HFF-Myc (cell line): Measurements from ENCODE around the gene MAP3K15.
"Not testable (repeated sequence)": the region's sequence is repeated elsewhere in the genome, so short reads cannot be mapped to it uniquely, and the experiment has no call there.

ENCODE experiments used
- DNase-seq: peaks from one replicate; pipeline ENCODE4 v3.0.0-alpha.2; 2011; ENCODE audit warnings: low read depth; ENCODE audit errors: extremely low read depth
- H3K4me3 ChIP-seq: replicated peaks from 2 replicates; pipeline ENCODE4 v1.5.1; 2011; ENCODE audit warnings: low read depth, mild to moderate bottlenecking, control low read depth, low read length
- TF ChIP-seq, protein P1 (sequence below): IDR thresholded peaks from 2 replicates; pipeline ENCODE4 v1.5.1; 2012; ENCODE audit warnings: mild to moderate bottlenecking, low read depth, low read length, control low read depth; ENCODE audit errors: missing control alignments

MAP3K15 gene

DNA sequence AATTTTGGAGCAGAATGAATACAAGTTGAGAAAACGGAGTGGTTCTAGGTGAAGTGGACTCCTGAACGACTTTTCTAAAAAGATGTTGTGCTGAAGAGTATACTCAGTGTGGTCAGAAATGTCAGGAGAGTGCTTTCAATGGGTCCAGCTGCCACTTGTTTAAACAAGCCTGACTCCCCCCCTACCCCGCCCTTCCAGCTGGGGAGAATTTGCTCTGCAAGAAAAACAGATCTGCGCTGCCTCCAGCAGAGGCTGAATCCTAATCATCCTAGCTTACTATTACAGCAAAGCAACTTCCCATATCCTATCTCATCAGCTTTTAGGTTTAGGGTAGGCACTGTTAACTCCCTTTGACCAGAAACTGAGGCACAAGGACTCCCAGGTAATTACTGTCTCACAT, 1.9 kb downstream of the MAP3K15 start:
- no peak overlapping the region for H3K4me3 ChIP-seq
- TF ChIP-seq, protein P1, sequence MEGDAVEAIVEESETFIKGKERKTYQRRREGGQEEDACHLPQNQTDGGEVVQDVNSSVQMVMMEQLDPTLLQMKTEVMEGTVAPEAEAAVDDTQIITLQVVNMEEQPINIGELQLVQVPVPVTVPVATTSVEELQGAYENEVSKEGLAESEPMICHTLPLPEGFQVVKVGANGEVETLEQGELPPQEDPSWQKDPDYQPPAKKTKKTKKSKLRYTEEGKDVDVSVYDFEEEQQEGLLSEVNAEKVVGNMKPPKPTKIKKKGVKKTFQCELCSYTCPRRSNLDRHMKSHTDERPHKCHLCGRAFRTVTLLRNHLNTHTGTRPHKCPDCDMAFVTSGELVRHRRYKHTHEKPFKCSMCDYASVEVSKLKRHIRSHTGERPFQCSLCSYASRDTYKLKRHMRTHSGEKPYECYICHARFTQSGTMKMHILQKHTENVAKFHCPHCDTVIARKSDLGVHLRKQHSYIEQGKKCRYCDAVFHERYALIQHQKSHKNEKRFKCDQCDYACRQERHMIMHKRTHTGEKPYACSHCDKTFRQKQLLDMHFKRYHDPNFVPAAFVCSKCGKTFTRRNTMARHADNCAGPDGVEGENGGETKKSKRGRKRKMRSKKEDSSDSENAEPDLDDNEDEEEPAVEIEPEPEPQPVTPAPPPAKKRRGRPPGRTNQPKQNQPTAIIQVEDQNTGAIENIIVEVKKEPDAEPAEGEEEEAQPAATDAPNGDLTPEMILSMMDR: no peak
- no peak for DNase-seq

DNA sequence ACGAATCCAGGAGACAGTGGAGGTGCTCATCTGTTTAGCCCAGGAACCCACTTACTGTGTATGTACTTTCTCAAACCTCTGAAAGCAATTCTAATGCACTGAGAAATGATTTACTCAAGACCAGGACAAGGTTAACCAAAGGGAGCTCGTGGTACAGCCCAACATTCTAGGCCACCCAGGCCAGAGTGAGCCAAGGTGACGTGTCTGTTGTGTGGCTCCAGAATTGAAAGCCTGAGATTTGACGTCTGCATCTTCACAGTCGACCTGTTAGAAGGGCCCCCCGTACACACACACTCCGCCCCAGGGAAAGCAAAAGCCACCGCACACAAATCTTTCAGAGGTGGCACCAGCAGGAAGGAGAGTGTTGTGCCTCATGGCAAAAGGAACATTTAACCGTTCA, 2.3 kb downstream of the MAP3K15 start:
- TF ChIP-seq, protein P1: no peak
- no peak for DNase-seq
- no peak overlapping the region for H3K4me3 ChIP-seq

DNA sequence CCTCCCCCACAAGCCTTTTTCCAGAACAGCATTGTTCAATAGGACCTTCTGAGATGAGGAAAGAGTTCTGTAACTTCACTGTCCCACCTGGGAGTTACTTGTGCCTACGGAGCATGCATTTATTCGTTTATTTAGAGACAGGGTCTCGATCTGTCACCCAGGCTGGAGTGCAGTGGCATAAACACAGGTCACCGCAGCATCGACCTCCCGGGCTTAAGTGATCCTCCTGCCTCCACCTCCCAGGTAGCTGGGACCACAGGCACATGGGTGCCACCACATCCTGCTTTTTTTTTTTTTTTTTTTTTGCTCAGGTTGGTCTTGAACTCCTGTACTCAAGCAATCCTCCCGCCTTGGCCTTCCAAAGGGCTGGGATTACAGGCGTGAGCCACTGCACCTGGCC, 2.9 kb downstream of the MAP3K15 start:
- no peak overlapping the region for H3K4me3 ChIP-seq
- no peak for DNase-seq
- TF ChIP-seq, protein P1: no peak

DNA sequence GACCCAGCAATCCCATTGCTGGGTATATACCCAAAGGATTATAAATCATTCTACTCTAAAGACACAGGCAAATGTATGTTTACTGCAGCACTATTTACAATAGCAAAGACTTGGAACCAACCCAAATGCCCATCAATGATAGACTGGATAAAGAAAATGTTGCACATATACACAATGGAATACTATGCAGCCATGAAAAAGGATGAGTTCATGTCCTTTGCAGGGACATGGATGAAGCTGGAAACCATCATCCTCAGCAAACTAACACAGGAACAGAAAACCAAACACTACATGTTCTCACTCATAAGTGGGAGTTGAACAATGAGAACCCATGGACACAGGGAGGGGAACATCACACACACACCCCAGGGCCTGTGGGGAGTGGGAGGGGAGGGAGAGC, 3.5 kb downstream of the MAP3K15 start:
- H3K4me3 ChIP-seq, DNase-seq: not testable (repeated sequence)

DNA sequence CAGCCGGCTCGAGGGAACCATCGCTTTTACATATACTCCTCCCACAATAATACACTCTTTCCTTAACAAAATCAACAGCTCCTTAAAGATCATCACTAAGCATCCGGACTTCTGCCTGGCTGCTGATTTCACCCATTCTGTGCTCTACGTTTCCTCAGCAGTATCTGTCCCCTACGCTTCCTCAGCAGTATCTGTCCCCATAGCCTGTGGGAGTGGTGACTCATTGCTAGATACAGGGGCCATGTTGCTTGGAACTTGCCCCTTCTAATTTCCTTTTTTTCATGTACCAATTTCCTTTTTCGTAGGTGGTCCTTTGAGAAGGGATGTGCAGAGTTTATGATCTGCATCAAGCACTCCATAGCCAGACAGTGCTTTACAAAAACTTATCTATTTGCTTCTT, 18.6 kb downstream of the MAP3K15 start:
- DNase-seq: no peak
- no peak overlapping the region for H3K4me3 ChIP-seq
- TF ChIP-seq, protein P1: no peak

DNA sequence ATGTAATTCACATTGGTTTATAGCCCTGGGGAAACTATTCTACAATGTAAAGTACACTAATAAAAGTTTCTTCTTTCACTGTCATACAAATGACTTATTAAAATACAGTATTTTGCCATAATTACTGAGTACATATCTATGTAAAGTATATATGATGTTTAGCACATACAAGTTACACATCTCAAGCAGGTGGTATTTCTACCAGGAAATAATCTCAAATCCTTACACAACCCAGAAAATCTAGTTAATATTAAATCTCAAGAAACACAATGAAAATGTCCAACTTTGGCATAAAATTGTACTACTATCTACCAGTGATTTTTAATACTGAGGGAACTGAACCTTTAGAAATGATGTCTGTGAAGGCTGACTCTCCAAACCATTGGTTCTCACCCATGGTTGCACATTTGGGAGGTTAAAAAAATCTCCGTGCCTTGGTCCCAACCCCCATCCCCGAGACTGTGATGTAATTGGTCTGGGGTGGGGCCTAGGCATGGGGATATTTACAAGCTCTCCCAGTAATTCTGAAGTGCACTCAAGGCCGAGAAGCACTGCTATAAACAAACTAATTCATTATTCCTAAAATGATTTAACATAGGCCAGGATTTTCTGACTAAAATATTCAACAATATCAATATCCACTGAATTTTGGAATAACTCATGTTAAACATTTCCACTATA, 27.6 kb downstream of the MAP3K15 start:
- no peak for DNase-seq
- TF ChIP-seq, protein P1: no peak
- no peak overlapping the region for H3K4me3 ChIP-seq

DNA sequence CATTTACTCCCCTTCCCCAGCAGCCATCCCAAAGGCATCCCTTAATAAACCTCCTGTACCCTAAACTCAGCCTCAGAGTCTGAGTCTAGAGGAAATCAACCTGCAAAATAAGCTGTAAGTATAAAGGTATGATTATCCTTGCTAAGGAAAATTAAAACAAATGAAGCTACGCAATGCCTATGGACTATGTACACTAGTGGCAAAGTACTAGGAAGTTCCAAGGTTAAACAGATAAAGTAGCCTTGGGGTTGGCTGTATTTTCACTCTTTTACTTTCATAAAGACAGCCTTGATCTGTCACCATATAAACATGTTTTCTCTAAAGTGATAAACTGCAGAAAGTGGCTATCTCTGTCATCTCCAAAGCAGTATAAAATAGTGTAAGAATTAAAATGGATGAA, 35.9 kb downstream of the MAP3K15 start:
- no peak for DNase-seq
- no peak overlapping the region for H3K4me3 ChIP-seq
- TF ChIP-seq, protein P1: no peak

DNA sequence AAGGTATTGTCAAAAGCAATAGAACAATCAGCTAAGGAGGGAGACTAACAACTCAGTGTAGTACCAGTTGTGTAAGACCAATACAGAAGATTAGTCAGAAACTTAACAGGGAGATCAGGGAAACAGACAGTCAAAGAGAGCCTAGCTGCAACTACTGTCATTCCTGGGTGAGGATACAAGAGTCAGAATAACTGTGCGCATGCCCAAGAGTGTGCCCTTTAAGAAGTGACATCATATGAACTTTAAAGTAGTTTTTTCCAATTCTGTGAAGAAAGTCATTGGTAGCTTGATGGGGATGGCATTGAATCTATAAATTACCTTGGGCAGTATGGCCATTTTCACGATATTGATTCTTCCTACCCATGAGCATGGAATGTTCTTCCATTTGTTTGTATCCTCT, 46.9 kb downstream of the MAP3K15 start:
- H3K4me3 ChIP-seq, DNase-seq: not testable (repeated sequence)
